Measurements from ENCODE around the gene PDE6D.

The PDE6D gene

DNA sequence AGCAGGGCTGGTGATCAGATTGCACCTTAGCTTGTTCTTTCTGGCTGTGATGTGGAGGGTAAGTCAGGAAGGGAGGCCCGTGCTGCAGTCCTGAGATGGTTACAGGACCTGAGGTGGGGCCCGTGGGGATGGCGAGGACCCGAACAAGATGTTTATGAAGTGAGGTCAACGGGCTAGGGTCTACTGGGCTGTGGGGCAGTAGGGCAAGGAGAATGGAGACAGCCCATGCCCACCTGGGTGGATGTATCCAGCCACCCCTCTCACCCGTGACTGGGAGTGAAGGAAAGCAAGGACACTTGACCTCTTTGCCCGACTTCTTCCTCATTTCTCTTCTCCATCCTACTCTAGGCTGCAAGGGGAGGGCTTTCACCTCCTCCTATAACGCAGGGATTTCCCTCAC lies 54.8 kb downstream of the PDE6D start:
- TF ChIP-seq, protein P1, sequence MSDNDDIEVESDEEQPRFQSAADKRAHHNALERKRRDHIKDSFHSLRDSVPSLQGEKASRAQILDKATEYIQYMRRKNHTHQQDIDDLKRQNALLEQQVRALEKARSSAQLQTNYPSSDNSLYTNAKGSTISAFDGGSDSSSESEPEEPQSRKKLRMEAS (IDR thresholded peaks at IDR 0.05): no peak
- TF ChIP-seq NFIC (IDR thresholded peaks at IDR 0.05): no peak
- TF ChIP-seq TCF12 (IDR thresholded peaks at IDR 0.05; ENCODE audit: low read depth): no peak
- no peak for TF ChIP-seq TEAD4 (IDR thresholded peaks at IDR 0.05)
- TF ChIP-seq, protein P2, sequence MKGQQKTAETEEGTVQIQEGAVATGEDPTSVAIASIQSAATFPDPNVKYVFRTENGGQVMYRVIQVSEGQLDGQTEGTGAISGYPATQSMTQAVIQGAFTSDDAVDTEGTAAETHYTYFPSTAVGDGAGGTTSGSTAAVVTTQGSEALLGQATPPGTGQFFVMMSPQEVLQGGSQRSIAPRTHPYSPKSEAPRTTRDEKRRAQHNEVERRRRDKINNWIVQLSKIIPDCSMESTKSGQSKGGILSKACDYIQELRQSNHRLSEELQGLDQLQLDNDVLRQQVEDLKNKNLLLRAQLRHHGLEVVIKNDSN (IDR thresholded peaks at IDR 0.05): no peak
- TF ChIP-seq EP300 (IDR thresholded peaks at IDR 0.05; ENCODE audit: borderline replicate concordance): no peak
- no peak for TF ChIP-seq FOXM1 (IDR thresholded peaks at IDR 0.05; ENCODE audit: borderline replicate concordance, low read depth)
- TF ChIP-seq RAD21 (IDR thresholded peaks at IDR 0.05; ENCODE audit: low read depth): no peak
- no peak for TF ChIP-seq TAF1 (IDR thresholded peaks at IDR 0.05; ENCODE audit: low read depth)
- no peak for TF ChIP-seq YY1 (IDR thresholded peaks at IDR 0.05; ENCODE audit: low read depth)
- TF ChIP-seq CREB1 (IDR thresholded peaks at IDR 0.05; ENCODE audit: low read depth): no peak
- no peak for TF ChIP-seq EGR1 (IDR thresholded peaks at IDR 0.05)
- TF ChIP-seq ZBTB7A (IDR thresholded peaks at IDR 0.05; ENCODE audit: low read depth): no peak
- no peak for TF ChIP-seq CEBPB (IDR thresholded peaks at IDR 0.05)
- TF ChIP-seq, protein P3, sequence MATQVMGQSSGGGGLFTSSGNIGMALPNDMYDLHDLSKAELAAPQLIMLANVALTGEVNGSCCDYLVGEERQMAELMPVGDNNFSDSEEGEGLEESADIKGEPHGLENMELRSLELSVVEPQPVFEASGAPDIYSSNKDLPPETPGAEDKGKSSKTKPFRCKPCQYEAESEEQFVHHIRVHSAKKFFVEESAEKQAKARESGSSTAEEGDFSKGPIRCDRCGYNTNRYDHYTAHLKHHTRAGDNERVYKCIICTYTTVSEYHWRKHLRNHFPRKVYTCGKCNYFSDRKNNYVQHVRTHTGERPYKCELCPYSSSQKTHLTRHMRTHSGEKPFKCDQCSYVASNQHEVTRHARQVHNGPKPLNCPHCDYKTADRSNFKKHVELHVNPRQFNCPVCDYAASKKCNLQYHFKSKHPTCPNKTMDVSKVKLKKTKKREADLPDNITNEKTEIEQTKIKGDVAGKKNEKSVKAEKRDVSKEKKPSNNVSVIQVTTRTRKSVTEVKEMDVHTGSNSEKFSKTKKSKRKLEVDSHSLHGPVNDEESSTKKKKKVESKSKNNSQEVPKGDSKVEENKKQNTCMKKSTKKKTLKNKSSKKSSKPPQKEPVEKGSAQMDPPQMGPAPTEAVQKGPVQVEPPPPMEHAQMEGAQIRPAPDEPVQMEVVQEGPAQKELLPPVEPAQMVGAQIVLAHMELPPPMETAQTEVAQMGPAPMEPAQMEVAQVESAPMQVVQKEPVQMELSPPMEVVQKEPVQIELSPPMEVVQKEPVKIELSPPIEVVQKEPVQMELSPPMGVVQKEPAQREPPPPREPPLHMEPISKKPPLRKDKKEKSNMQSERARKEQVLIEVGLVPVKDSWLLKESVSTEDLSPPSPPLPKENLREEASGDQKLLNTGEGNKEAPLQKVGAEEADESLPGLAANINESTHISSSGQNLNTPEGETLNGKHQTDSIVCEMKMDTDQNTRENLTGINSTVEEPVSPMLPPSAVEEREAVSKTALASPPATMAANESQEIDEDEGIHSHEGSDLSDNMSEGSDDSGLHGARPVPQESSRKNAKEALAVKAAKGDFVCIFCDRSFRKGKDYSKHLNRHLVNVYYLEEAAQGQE (IDR thresholded peaks at IDR 0.05; ENCODE audit: low read depth): no peak

DNA sequence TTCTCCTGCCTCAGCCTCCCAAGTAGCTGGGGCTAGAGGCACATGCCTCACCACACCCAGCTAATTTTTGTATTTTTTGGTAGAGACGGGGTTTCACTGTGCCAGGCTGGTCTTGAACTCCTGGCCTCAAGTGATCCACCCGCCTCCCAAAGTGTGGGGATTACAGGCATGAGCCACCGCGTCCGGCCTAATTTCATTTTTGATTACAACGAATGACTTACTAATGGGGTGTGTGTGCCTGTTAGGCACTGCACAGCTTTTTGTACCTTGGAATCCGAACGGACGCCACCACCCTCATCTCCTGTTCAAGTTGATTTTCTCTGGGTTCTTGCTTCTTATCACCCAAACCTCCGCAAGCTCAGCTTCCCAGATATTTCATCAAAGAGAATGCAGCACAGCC lies 55.6 kb downstream of the PDE6D start:
- no peak for TF ChIP-seq YY1 (IDR thresholded peaks at IDR 0.05; ENCODE audit: low read depth)
- no peak for TF ChIP-seq EGR1 (IDR thresholded peaks at IDR 0.05)
- TF ChIP-seq, protein P3 (IDR thresholded peaks at IDR 0.05; ENCODE audit: low read depth): no peak
- no peak for TF ChIP-seq TAF1 (IDR thresholded peaks at IDR 0.05; ENCODE audit: low read depth)
- no peak for TF ChIP-seq TCF12 (IDR thresholded peaks at IDR 0.05; ENCODE audit: low read depth)
- TF ChIP-seq RAD21 (IDR thresholded peaks at IDR 0.05; ENCODE audit: low read depth): no peak
- no peak for TF ChIP-seq NFIC (IDR thresholded peaks at IDR 0.05)
- no peak for TF ChIP-seq EP300 (IDR thresholded peaks at IDR 0.05; ENCODE audit: borderline replicate concordance)
- no peak for TF ChIP-seq FOXM1 (IDR thresholded peaks at IDR 0.05; ENCODE audit: borderline replicate concordance, low read depth)
- TF ChIP-seq CEBPB (IDR thresholded peaks at IDR 0.05): no peak
- no peak for TF ChIP-seq CREB1 (IDR thresholded peaks at IDR 0.05; ENCODE audit: low read depth)
- TF ChIP-seq ZBTB7A (IDR thresholded peaks at IDR 0.05; ENCODE audit: low read depth): no peak
- TF ChIP-seq, protein P1 (IDR thresholded peaks at IDR 0.05): no peak
- no peak for TF ChIP-seq TEAD4 (IDR thresholded peaks at IDR 0.05)

DNA sequence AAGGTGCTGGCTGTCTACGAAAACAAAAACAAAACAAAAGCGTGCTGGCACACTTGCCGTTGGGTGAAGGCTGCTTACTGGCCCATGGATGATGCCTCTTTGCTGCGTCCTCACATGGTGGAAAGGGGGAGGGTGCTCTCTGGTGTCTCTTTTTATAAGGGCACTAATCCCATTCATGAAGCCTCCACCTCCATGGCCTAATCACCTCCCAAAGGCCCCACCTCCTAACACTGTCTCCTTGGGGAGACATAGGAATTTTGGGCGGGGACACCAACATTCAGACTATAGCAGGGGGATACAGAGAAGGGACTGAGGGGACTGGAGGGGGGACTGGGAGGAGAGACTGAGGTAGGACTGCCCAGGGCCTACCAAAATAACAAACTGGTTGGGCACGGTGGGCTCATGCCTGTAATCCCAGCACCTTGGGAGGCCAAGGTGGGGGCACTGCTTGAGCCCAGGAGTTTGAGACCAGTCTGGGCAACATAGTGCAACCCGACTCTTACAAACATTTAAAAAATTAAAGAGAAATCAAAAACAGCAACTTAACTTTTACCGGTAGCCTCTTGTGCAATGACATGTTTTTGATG lies 58.3 kb downstream of the PDE6D start:
- no peak for TF ChIP-seq TCF12 (IDR thresholded peaks at IDR 0.05; ENCODE audit: low read depth)
- TF ChIP-seq FOXM1 (IDR thresholded peaks at IDR 0.05; ENCODE audit: borderline replicate concordance, low read depth): no peak

DNA sequence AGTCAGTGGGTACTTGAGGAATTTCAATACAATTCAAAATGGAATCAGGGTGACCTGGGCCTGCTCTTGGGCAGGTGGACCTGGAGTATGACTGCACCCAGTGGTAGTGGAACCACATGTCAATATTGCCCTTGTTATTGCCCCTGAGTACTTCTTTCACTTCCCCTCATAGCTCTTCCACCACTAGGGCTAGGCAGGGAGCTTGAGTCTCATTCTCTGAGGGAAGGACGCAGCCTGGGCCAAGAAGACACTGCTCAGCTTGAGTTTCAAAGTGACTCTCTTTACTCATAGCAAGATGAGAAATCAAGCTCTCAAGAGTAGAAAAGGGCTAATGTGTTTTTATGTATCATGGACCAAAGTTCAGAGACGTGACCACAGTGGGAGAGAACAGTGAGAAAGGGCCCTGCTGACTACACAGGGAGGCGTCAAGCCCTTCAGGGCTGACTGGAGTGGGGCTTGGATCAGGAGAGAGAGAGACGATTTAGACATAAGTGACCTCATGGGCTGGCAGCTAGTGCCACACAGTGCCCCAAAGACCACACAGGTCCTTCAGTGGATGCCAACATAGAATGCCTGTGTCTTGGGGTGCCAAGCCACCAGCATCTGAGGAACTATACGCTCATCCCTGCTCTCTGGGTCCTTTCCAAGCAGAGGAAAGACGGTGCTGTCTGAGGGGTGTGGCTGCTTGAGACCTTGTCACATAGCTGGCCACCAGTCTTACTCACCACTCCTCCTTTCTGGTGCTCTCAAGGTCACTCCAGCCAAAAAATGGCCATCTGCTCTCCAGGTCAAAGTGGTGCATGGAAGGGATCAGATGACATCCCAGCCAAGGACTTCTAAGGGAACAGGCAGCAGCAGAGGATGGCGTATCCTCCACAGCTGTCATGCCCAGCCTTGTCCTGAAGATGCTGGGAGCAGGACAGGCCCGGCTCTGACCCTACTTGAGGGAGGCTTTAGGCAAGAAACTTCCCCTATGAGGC lies 59.8 kb downstream of the PDE6D start:
- no peak for TF ChIP-seq EGR1 (IDR thresholded peaks at IDR 0.05)

DNA sequence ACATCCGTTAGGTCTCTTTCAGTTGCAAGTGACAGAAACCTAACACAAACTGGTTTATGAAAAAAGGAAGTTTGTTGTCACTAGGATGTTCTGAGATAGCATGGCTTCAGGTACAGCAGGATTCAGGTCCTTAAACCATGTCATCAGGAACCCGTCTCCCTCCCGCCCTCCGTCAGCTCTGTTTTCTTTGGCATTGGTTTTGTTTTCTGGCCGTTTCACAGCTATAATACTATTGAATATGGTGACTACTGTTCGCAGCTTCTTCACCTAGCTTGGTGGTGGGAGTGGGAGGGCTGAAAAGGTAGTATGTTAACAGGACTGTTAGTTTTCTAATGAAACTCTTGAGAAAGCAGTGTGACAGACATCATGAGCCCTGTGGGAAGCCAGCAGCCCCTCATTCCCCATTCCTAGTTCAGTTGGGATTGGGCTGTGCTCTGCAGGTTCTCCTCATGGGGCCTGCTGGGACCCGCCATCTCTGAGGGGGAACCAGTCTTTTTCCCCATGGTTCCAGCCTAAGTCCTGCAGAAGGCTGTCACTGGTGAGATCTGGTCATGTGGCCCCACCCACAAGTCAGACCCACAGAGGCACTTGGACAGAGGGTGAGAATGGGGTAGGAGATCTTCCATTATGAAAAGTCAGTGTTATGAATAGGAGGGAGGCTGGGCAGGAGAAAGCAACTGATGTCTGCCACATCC lies 60.6 kb downstream of the PDE6D start:
- TF ChIP-seq TCF12 (IDR thresholded peaks at IDR 0.05; ENCODE audit: low read depth) (no peak), YY1 (IDR thresholded peaks at IDR 0.05; ENCODE audit: low read depth) (no peak), ZBTB7A (IDR thresholded peaks at IDR 0.05; ENCODE audit: low read depth) (no peak), TEAD4 (IDR thresholded peaks at IDR 0.05) (no peak), FOXM1 (IDR thresholded peaks at IDR 0.05; ENCODE audit: borderline replicate concordance, low read depth) (no peak), EP300 (IDR thresholded peaks at IDR 0.05; ENCODE audit: borderline replicate concordance) (no peak), CEBPB (IDR thresholded peaks at IDR 0.05) (no peak), TAF1 (IDR thresholded peaks at IDR 0.05; ENCODE audit: low read depth) (no peak)
- TF ChIP-seq, protein P3 (IDR thresholded peaks at IDR 0.05; ENCODE audit: low read depth): no peak

All from Ishikawa (cell line).